Caco-2 (cell line): ENCODE measurements around the gene ADARB1. TPM values are rescaled to one million over a fixed set of nuclear protein-coding genes. Genes with fewer than 3 reads are reported as not detected.

Source experiments
- BruUV-seq: library from RNA; stranded (reverse); fragments of 400-500 nt; replicated peaks from 2 replicates; lab custom pipeline; 2021; lab: Mats Ljungman, UMichigan
- CTCF ChIA-PET: fragments of 300-600 bp; sonication (Branson Sonifier 250); formaldehyde crosslinking; loops from one replicate; lab custom pipeline; 2022; ENCODE audit warnings: antibody characterized with exemption; lab: Charles Lee
- POLR2A ChIA-PET: fragments of 300-600 bp; sonication (Branson Sonifier 250); formaldehyde crosslinking; loops from one replicate; lab custom pipeline; 2022; ENCODE audit warnings: antibody characterized with exemption; lab: Charles Lee
- DNase-seq, 2 experiments: peaks; one replicate each; pipeline versions ENCODE4 v3.0.0 to v3.0.0-alpha.2; 2020 to 2022
- H3K27me3 ChIP-seq: replicated peaks from 2 replicates; pipeline ENCODE4 v1.6.0; 2011; ENCODE audit warnings: low read length; ENCODE audit not compliant: control insufficient read depth, insufficient read depth
- H3K36me3 ChIP-seq: 2 replicates; pipeline ENCODE4 v1.5.1; 2011; ENCODE audit warnings: low read length; ENCODE audit not compliant: control insufficient read depth, insufficient read depth
- H3K4me1 ChIP-seq: fragments of 250-450 bp; sonication (Bioruptor Pico); 2 replicates; pipeline ENCODE4 v1.5.1; 2020; ENCODE audit warnings: mild to moderate bottlenecking
- H3K4me3 ChIP-seq: 2 replicates; pipeline ENCODE4 v1.5.1; 2011; ENCODE audit warnings: low read depth, mild to moderate bottlenecking, control low read depth, low read length
- H3K9me3 ChIP-seq: fragments of 250-450 bp; sonication (Bioruptor Pico); 2 replicates; pipeline ENCODE4 v1.5.1; 2020; ENCODE audit warnings: mild to moderate bottlenecking, moderate library complexity
- H3K27ac Mint-ChIP-seq: one replicate; pipeline ENCODE4 v1.8.0; 2022; ENCODE audit warnings: mixed read lengths; ENCODE audit not compliant: unreplicated experiment
- H3K27me3 Mint-ChIP-seq: one replicate; pipeline ENCODE4 v1.8.0; 2022; ENCODE audit warnings: mixed read lengths; ENCODE audit not compliant: insufficient read depth, unreplicated experiment
- H3K36me3 Mint-ChIP-seq: one replicate; pipeline ENCODE4 v1.8.0; 2022; ENCODE audit warnings: mild to moderate bottlenecking, mixed read lengths; ENCODE audit not compliant: insufficient read depth, unreplicated experiment
- H3K4me1 Mint-ChIP-seq: one replicate; pipeline ENCODE4 v1.8.0; 2022; ENCODE audit warnings: low read depth, mixed read lengths; ENCODE audit not compliant: unreplicated experiment
- H3K4me3 Mint-ChIP-seq: one replicate; pipeline ENCODE4 v1.8.0; 2022; ENCODE audit warnings: mild to moderate bottlenecking, moderate library complexity, mixed read lengths; ENCODE audit not compliant: unreplicated experiment
- H3K9me3 Mint-ChIP-seq: one replicate; pipeline ENCODE4 v1.8.0; 2022; ENCODE audit warnings: mixed read lengths; ENCODE audit not compliant: unreplicated experiment
- intact Hi-C: fragments of 100-400 bp; cut with micrococcal nuclease; formaldehyde crosslinking; loops from one replicate; pipeline ENCODE4 v1.10.0; 2022; ENCODE audit not compliant: unreplicated experiment
- total RNA-seq: library from RNA; stranded (reverse); gene quantifications from 2 replicates; pipeline ENCODE4 v1.2.3, GENCODE V29; 2022
- TF ChIP-seq, protein P1 (sequence below), 2 experiments: fragments of 200-600 bp in 1 of 2; IDR thresholded peaks; 1 replicate in 1 of 2; 2 replicates in 1 of 2; pipeline versions ENCODE4 v1.5.1 to v1.8.0; 2011 to 2022; ENCODE audit warnings: antibody characterized with exemption in 1 of 2, control low read depth in 1 of 2, inconsistent platforms in 1 of 2, low read depth in 1 of 2, low read length in 1 of 2, mild to moderate bottlenecking in 1 of 2, moderate library complexity in 1 of 2; ENCODE audit not compliant: insufficient read depth in 1 of 2, severe bottlenecking in 1 of 2, unreplicated experiment in 1 of 2

The ADARB1 gene
- total RNA-seq, 1 experiment from 2014 or later = 25.4 TPM

DNA sequence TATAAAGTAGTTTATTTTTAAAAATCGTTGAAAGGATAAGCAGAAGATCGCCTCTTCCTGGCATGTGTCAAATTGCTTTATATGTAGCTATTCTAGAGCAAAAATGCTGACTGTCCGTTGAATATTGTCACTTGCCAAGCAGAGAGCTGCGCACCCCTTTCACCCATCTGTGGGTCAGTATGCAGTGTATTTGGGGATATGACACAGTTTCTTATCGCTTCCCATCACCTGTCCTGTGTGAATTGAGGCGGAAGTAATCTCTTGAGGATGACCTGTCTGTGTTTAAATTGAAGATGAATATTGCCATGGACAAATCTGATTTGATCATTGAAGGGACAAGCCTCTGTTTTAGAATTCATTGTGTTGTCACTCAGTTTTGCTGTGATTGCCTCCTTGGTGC is 161.1 kb downstream of the ADARB1 start:
- Mint-ChIP-seq H3K36me3 (no peaks in the 10 kb centered on the region), H3K9me3 (peaks cover 12% of the 10 kb centered on the region), H3K27me3 (peaks cover 6% of the 10 kb centered on the region), H3K4me1 (no peaks in the 10 kb centered on the region), H3K4me3 (no peak overlapping the region), H3K27ac (no peak overlapping the region)
- intact Hi-C loops = loop anchor here (10.0 kb wide), 1 partner anchor 91 kb away; no protein-coding TSS in a partner anchor
- no peak for DNase-seq
- CTCF ChIA-PET = no interaction called here
- no TSS peak for BruUV-seq
- Histone ChIP-seq H3K27me3 (no peaks in the 10 kb centered on the region), H3K9me3 (no peaks in the 10 kb centered on the region), H3K36me3 (no peaks in the 10 kb centered on the region), H3K4me3 (no peak overlapping the region), H3K4me1 (no peaks in the 10 kb centered on the region)
- POLR2A ChIA-PET = no interaction called here
- TF ChIP-seq, protein P1, sequence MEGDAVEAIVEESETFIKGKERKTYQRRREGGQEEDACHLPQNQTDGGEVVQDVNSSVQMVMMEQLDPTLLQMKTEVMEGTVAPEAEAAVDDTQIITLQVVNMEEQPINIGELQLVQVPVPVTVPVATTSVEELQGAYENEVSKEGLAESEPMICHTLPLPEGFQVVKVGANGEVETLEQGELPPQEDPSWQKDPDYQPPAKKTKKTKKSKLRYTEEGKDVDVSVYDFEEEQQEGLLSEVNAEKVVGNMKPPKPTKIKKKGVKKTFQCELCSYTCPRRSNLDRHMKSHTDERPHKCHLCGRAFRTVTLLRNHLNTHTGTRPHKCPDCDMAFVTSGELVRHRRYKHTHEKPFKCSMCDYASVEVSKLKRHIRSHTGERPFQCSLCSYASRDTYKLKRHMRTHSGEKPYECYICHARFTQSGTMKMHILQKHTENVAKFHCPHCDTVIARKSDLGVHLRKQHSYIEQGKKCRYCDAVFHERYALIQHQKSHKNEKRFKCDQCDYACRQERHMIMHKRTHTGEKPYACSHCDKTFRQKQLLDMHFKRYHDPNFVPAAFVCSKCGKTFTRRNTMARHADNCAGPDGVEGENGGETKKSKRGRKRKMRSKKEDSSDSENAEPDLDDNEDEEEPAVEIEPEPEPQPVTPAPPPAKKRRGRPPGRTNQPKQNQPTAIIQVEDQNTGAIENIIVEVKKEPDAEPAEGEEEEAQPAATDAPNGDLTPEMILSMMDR (IDR thresholded peaks at IDR 0.05; ENCODE audit: insufficient read depth in 1 of 2, low read depth in 1 of 2, low read length in 1 of 2, severe bottlenecking in 1 of 2, unreplicated experiment in 1 of 2) = no peak

DNA sequence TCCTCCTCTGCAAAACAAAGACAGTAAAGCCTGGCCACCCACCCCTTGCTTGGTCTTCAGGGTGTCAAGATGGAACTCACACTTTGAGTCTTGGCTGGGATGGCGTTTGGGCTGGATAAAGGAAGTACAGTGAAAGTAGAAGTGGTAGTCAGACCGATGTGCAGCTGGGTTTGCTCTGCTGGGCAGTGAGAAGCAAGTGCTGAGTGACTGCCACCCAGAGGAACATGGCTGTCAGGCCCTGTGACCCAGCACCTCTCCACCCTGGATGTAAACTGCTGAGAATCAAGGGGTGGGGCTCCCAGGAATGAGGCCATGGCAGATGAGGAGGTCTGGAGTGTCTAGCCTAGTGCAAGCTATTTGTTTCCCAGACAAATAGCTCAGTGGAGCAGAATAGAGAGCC is 162.1 kb downstream of the ADARB1 start:
- Mint-ChIP-seq H3K4me1 (no peaks in the 10 kb centered on the region), H3K4me3 (no peak overlapping the region), H3K36me3 (no peaks in the 10 kb centered on the region), H3K27me3 (peaks cover 6% of the 10 kb centered on the region), H3K27ac (no peak overlapping the region), H3K9me3 (peaks cover 12% of the 10 kb centered on the region)
- TF ChIP-seq, protein P1 (IDR thresholded peaks at IDR 0.05; ENCODE audit: insufficient read depth in 1 of 2, low read depth in 1 of 2, low read length in 1 of 2, severe bottlenecking in 1 of 2, unreplicated experiment in 1 of 2) = peak in 1 of 2 experiments; percentile 37
- POLR2A ChIA-PET = no interaction called here
- BruUV-seq = no TSS peak
- no peaks in the 10 kb centered on the region for H3K4me1 ChIP-seq
- DNase-seq = peak in 1 of 2 experiments; percentile 31
- no peaks in the 10 kb centered on the region for H3K36me3 ChIP-seq
- CTCF ChIA-PET = interaction anchor here (1.1 to 1.5 kb wide), 2 partner anchors 96 to 99 kb away, joined by 4 to 6 read pairs; no protein-coding TSS in a partner anchor
- no peaks in the 10 kb centered on the region for H3K9me3 ChIP-seq
- no peak overlapping the region for H3K4me3 ChIP-seq
- intact Hi-C loops = loop anchor here (10.0 kb wide), 1 partner anchor 92 kb away; no protein-coding TSS in a partner anchor
- no peaks in the 10 kb centered on the region for H3K27me3 ChIP-seq

DNA sequence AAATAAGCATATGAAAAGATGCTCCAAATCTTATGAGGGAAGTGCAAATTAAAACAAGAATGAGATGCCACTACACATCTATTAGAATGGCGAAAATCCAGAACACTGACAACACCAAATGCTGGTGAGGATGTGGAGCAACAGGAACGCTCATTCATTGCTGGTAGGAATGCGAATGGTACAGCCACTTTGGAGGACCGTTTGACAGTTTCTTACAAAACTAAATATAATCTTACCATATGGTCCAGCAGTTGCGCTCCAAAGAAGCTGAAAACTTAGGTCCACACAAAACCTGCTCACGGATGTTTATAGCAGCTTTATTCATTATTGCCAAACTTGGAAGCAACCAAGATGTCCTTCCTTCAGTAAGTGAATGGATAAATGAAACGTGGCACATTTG is 163.0 kb downstream of the ADARB1 start:
- Mint-ChIP-seq H3K9me3 (peaks cover 12% of the 10 kb centered on the region), H3K4me3 (no peak overlapping the region)

More for the DNA sequence above, 163.0 kb downstream of the ADARB1 start:
- H3K4me1 Mint-ChIP-seq = no peaks in the 10 kb centered on the region
- ChIA-PET CTCF (interaction anchor here (1.5 kb wide), 1 partner anchor 100 kb away, joined by 6 read pairs; no protein-coding TSS in a partner anchor), POLR2A (no interaction called here)
- no peak for DNase-seq
- BruUV-seq = no TSS peak
- H3K27me3 ChIP-seq = no peaks in the 10 kb centered on the region
- H3K9me3 ChIP-seq = no peaks in the 10 kb centered on the region
- peaks cover 4% of the 10 kb centered on the region for H3K27me3 Mint-ChIP-seq
- TF ChIP-seq, protein P1 (IDR thresholded peaks at IDR 0.05; ENCODE audit: insufficient read depth in 1 of 2, low read depth in 1 of 2, low read length in 1 of 2, severe bottlenecking in 1 of 2, unreplicated experiment in 1 of 2) = no peak
- no peak overlapping the region for H3K27ac Mint-ChIP-seq
- no peak overlapping the region for H3K4me3 ChIP-seq
- no peaks in the 10 kb centered on the region for H3K36me3 ChIP-seq
- intact Hi-C loops = loop anchor here (10.0 kb wide), 1 partner anchor 93 kb away; no protein-coding TSS in a partner anchor
- H3K4me1 ChIP-seq = no peaks in the 10 kb centered on the region
- no peaks in the 10 kb centered on the region for H3K36me3 Mint-ChIP-seq
